HL-60/S4 (cell line): ENCODE data around the gene NKAIN2.
"Not testable (repeated sequence)": the region's sequence is repeated elsewhere in the genome, so short reads cannot be mapped to it uniquely, and the experiment has no call there.

Experiments used
- in situ Hi-C: fragments of 300-500 bp; cut with MboI; formaldehyde crosslinking; loops from 2 replicates; pipeline ENCODE4 v1.14.3; 2022; ENCODE audit warnings: low sequenced_read_pairs

NKAIN2 gene

DNA sequence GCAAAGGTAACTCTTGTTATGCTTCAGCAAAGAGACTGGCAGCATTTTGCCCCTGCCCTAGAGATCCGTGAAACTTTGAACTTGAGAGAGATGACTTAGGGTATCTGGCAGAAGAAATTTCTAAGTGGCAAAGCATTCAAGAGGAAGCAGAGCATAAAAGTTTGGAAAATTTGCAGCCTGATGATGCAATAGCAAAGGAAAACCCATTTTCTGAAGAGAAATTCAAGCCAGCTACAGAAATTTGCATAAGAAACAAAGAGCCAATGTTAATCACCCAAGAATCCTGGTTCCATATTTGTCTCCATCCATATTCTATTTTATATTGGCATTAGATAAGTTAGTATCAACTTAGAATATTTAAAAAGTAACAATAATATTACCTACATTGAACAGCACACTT lies 934.1 kb downstream of the NKAIN2 start:
- in situ Hi-C loops, result not testable (repeated sequence)

DNA sequence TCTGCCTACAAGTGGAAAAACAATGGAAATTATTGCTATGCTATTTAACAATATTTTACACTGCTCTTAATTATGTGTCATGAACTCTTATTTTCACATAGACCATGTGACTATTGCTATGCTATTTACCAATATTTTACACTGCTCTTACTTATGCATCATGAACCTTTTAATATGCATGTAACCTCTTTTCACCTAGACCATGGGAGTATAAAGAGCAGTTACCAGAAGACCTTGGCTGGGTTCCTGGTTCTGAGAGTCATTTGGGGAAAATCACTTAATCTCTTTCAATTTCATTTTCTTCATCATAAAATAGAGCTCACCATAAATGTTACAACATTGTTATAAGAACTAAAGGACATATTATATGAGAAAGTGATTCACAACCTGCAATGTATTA lies 934.8 kb downstream of the NKAIN2 start:
- in situ Hi-C loops, result no loop called here

DNA sequence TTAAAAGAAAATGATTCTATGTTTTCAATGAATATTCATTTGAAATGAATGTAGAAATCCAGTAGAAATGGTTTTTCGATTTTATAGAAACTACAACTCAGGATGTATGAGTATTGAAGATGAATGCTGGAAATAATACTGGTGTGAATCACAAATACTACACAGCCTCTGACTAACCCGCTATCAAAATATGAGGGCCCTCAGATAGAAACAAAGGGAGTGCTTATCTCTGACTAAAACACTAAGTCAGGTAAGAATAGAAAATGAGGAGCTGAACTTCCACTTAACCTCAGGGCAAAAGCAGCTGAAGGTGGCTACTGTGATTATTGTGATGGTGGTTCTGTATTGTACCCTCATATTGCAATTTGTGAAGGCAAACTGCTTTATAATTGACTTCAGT lies 937.7 kb downstream of the NKAIN2 start:
- in situ Hi-C loops, result no loop called here

DNA sequence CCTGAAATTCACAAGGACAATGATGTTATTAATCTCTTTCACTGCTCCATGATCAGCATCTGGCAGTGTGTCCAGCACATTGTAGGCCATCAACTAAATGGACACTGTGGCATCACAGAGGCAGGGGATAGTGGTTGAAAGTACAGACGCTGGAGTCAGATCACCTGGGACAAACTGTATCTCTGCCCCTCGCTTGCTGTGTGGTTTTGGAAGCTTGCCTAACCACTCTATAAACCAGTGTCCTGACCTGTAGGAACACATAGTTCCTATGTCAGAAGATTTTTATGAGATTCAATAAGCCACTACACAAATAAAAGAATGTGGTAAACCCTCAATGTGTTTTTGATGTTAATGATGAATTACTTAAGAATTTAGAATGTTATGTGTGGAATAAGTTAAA lies 939.3 kb downstream of the NKAIN2 start:
- in situ Hi-C loops, result no loop called here

DNA sequence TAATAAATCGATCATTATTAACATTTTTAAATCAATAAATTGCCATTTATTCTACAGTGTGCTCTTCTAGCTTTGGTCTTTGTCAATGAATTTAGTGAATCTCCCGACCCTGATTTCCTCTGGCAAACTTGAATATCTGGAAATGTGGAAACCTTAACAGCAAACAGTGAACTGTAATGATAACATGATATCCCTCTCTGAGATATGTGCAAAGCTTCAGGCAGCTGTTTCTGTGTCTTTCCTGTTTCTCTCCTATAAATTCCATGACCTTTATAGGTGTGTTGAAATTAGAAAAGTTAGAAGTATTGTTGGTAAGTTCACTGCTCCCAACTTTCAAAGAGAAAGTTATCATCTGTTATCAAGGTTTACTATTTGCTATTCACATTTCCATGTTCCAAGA lies 939.8 kb downstream of the NKAIN2 start:
- in situ Hi-C loops, result no loop called here

DNA sequence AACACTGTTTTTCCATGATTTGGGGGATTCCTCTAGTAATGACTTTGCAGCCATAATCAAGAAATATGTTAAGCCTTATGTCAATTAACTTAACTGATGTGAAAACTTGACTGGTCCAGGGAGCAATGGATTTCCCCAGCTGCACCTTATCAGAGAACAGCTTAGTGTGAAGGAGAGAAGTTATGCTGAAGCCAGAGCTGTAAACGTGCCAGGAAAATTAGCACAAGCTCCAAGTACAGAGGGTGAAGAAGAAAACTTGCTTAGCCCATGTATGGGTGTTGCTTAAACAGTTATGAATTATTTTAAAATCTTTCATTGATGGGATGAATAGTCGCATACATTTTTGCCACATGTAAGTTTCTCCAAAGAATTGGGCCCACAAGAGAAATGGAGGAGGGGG lies 943.7 kb downstream of the NKAIN2 start:
- in situ Hi-C loops, result no loop called here

DNA sequence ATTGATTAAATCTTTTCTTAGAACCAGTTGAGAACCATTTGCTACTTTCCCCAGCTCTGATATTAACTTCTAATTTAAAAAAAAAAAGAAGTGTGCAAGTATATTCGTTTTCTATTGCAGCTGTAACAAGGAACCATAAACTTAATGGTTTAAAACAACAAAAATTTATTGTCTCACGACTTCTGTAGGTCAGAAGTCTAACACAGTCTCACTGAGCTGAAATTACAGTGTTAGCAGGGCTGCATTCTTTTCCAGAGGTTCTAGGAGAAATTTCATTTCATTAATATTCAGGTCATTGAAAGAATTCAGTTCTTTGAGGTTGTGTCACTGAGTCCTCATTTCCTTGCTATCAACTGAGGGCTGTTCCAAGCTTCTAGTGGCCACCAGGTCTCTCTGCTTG lies 945.1 kb downstream of the NKAIN2 start:
- in situ Hi-C loops, result no loop called here

DNA sequence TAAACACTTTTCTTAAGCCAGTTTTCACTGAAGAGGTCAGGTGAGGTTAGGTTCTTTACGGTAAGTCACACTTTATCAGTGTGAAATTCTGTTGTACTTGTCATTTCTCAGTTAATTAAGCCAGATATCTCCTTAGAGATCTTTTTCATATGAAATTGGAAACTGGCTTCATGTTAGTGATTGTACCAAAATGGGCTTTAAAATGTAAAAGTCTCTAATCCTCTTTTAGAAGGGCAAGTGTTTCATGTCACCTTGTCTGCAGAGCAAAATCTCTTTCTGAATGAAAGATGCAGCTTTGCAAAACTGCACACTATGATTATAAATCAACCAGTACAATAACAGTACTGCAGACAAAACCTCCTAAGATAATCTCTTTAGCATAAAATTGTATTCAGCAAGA lies 949.3 kb downstream of the NKAIN2 start:
- in situ Hi-C loops, result no loop called here

DNA sequence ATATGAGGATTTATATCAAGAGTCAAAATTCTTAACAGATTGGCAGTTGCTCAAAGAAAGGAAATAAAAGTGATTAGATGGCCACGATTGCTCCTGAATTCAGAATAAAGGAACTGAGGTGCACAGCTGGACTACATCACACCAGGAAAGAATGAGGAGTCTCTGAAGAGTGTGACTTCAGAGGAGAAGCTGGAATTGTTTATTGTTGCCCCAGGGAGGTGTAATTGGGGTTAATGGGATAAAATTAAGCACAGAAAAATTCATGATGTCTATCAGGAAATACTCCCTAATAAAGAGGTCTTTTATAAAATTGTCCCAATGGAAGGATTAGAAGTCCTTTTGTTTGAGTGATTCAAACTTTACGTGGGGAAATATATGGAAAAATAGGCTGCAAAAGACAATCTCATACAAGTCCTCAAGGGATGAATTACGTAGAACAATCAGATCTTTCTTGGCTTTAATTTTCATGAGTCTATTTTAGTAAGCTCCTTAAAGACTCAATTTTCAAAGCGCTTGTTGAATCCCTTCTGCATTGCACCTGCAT lies 950.0 kb downstream of the NKAIN2 start:
- in situ Hi-C loops, result no loop called here

DNA sequence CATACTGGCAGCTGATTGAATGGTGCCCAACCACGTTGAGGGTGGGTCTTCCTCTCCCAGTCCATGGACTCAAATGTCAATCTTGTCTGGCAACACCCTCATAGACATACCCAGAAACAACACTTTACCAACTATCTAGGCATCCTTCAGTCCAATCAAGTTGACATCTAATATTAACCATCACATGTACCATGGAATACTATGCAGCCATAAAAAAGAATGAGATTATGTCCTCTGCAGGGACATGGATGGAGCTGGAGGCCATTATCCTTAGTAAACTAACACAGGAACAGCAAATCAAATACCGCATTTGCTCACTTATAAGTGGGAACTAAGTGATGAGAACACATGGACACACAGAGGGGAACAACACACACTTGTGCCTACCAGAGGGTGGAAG lies 951.7 kb downstream of the NKAIN2 start:
- in situ Hi-C loops, result no loop called here

DNA sequence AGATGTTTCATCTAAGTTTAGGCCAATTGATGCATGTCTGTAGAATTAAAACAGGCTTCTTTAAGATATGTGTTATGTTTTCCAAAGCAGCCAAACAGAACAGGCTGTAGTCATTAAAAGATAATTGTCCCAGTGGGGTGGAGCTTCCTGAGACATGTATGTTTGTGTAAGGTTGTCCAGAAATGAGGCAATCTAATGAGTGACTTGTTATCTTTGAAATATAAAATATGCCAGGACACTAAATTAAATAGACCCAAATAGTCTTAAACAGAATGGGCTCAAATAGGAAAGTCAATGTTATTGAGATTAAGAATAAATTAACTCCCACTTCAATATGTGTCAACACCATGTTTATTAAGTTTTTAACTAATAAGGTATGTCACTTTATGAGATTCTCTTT lies 953.9 kb downstream of the NKAIN2 start:
- in situ Hi-C loops, result no loop called here

DNA sequence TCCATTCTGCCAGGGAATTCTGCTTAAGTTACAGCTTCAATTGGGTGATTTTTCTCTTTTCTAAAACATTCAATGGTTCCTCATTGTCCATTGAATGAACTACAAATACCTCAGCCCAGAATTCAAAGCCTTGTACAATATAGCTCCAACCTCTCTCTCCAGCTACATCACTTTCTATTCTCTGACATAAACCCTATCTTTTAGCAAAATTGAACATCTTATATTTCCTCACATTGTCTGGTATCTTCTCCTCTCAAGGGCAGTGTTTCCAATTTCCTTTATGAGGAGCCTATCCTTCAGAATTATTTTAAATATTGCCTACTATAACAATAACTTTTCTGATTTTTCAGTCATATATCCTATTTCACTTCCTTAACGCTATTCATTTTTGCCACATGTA lies 955.0 kb downstream of the NKAIN2 start:
- in situ Hi-C loops, result no loop called here

DNA sequence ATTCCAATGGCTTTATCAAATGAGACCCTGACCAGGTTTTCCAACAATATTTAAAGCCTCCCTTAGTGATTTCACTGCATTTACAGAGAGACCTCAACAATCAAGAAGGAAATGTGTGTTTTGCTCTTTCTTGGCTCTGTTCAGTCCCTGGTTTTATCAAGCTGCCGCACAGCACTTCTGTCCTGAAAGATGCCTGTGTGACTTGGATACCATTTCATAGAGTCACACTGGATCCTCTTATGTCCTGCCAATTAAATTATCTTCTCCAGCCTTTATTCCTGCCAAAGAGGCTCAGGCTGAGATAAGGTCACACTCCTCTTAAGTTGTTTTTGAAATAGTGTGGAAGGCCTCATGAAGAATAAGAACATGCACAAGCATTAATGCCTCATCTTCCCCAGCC lies 961.6 kb downstream of the NKAIN2 start:
- in situ Hi-C loops, result no loop called here

DNA sequence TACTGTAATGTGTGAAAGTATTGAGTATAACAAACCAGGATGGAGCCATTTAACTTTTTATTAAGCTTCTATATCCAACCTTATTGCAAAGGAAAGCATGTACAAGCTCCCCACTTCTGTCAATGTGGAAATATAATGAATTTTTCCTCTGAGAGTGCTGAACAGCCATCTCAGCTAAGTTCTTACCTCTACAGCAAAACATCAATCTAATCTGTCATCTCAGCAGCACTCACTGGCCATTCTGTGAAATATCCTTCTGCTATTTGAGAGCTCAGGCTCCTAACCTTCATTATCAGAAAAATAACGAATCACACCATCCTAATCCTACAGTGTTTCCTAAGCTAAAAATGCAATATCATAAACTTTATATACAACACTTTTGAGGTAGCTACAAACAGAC lies 964.6 kb downstream of the NKAIN2 start:
- in situ Hi-C loops, result no loop called here

DNA sequence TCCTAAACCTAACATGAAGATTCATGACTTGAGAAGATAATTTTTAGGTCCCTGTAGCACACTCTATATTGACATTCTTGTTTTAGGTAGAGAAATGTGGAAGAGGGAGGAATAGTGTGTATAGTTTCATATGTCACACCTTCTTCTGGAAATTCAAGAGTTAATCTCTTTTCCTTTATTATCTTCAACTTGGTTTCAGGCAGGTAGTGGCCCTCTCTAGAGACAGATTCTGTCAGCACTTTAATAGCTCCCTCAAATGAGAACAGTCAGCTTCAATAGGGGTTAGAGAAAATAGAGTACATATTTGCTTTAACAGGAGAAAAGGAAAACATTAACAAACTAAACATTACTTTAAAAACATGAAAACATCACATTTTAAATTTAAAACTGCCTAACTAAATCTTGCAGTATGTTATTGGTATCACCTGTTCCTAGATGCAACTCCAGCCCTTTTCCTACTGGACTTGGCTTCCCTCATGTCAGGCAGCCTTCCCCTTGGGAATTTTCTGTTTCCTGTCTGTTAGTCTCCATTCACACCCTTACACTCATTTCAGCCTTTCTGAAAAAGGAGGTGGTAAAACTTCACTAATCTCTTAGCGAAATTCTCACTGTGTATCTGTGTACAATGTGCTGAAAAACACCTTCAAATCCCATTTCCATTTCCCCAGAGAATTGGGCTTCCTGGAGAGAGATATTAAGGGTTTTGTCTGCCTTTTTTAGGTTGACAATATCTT lies 966.3 kb downstream of the NKAIN2 start:
- in situ Hi-C loops, result no loop called here

DNA sequence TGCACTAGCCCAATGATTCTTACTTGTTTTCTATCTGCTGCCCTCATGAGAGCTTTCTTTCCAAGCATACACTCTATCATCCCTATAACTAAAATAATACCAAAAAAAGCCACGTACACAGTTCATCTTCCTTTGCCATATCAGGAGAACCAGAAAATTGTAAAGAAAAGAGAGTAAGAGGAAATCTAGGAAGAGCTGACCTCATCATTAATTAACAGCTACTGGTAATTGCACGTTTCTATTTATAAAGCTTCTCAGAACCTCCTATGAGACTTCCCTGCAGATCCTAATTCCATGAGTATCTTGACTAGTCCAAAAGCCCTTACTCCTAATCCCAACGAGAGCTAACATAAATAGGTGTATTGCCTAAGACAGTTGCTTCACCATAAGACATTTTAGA lies 967.1 kb downstream of the NKAIN2 start:
- in situ Hi-C loops, result no loop called here

DNA sequence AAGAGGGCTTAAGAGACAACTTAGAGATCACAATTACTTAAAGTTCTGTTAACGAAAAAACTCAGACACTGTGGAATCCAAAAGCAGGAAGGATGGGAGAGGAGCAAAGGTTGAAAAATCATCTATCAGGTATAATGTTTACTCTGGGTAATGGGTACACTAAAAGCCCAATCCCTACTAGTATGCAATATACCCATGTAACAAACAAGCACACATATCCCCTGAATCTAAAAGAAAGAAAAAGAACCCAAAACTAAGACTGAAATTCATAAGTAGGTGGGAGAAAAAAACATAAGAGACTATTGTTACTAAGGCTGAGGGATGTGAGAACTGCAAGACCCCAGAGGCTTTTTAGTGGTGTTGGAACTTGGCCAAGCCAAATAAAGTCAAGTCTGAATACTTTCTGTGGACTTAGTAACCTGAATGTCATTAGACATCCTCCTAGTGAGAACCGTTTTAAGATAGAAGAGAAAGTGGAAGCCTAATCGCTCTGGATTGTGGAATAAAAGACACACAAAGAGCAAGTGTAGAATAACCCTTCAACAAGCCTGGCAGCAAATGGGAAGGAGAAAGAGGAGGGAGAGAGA lies 969.2 kb downstream of the NKAIN2 start:
- in situ Hi-C loops, result no loop called here

DNA sequence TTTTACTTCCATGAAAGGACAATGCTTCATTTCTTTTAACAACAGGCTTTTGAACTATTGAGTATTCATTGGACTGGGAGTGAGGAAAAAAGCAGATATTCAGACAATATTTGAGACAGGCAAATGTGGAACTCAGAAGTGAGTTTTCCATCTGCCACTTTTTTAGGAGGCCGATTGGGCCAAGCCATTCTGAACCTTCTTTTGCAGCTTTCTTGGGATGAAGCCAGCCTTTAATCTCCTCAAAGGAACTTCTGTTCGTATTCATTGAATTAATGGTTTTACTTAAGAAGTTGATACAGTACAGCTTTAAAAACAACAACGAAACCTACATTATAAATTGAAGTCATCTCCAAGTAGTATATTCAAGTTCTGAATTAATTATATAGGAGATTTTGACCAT lies 971.5 kb downstream of the NKAIN2 start:
- in situ Hi-C loops, result no loop called here

DNA sequence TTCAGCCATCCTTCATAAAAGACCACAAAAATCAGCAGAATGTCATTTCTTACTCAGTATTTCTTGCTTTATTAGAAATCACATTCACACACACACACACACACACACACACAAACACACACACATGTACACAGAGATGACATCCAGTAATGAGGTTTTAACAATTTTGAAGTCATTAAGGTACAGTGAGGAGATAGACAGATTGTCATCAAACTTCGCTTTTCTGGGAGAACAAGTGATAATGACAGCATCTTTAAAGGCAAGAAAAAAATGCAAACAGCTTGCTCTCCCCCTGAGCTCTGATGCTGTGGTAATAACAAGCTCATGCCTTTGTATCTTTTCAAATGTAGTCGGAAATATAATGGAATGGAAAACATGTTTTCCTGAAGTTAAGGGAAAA lies 974.2 kb downstream of the NKAIN2 start:
- in situ Hi-C loops, result no loop called here

DNA sequence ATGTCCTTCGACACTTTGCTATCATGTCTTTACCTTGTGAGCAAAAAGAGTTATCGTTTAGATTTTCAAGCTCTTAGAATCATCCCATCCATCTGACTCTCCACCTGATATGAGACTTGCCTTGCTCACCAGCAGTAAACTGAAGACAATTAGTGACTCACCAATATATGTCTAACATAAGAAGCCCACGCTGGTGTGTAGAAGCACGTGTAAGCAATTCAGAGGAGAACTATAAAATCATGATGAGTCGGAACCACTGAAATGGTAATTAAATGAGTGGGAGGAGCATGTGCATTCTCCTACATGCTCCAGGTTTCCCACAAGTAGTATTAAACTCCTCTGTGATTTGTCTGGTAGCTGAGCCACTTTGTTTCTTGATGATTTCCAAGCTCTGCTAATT lies 977.0 kb downstream of the NKAIN2 start:
- in situ Hi-C loops, result no loop called here

DNA sequence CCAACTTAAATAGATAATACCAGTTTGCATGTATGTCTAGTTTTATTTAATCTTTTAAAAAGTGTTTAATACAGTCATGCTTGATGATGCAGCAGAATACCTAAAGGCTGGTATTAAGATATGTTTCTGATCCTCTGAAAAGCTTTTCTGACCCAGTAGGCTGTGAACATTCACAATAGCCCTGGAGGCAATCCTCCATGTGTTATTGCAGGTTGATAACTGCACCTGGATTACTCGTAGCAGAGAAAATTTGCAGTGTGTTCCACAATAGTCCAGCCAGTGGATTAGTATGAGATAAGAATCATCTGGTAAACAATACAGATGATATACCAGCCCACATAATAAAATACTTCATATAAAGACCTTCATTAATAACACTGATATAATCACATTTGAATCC lies 979.7 kb downstream of the NKAIN2 start:
- in situ Hi-C loops, result no loop called here

DNA sequence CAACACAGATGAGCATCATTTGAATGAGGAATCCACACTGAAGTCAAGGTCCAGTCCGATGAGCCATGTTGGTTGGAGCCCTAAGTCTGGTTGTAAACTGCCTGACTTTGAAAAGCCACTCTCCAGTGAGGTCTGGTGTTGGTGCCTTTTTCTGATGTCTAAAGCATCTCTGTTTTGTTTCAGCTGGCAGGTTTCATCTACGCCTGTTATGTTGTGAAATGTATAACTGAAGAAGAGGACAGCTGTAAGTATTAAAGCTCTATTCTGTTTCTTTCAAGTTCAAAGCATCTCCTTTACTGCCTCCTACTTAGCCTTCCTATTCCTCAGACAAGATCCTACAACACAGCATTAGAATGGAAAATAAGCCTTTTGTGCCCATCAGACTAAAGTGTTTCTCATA lies 987.5 kb downstream of the NKAIN2 start:
- in situ Hi-C loops, result no loop called here

DNA sequence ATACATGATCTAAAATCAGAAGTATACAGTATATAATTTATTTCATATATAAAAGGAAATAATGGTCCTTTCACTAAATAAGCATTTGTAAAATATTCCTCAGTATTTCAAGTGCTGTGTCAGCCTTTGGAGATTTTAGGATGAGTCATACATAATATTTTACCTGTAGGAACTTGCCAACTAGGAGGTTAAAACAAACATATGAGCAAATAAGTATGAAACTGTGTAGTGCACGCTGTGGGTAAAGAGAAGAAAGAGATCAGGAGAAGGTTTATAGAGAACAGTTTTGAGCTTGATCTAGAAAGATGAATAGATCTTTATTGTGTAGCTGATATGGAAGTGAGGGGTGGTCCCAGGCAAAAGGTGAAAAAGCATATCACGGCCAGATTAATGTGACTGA lies 988.7 kb downstream of the NKAIN2 start:
- in situ Hi-C loops, result no loop called here
